Fibroblast of skin of back (primary cell): Measurements from ENCODE around the gene SEMA6B.

ENCODE experiments used
- DNase-seq: peaks from one replicate; pipeline ENCODE4 v3.0.0-alpha.2; 2013

SEMA6B gene

DNA sequence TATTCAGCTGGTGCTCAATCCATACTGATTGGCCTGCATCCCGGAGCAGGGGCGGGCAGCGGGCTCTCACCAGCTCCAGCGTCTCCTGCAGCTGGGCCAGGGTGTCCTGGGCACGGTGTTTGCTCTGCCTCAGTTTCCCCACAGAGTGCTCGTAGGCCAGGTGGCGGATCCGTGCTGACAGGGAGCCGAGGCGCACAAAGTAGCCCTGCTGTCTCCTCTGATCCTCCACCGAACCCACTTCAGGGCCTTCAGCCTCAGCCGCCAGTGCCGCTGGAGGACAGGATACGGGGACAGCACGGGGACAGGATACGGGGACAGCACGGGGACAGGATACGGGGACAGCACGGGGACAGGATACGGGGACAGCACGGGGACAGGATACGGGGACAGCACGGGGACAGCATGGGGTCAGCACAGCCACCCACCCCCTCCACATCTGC is 33.9 kb downstream of the SEMA6B start:
- DNase-seq = no peak

DNA sequence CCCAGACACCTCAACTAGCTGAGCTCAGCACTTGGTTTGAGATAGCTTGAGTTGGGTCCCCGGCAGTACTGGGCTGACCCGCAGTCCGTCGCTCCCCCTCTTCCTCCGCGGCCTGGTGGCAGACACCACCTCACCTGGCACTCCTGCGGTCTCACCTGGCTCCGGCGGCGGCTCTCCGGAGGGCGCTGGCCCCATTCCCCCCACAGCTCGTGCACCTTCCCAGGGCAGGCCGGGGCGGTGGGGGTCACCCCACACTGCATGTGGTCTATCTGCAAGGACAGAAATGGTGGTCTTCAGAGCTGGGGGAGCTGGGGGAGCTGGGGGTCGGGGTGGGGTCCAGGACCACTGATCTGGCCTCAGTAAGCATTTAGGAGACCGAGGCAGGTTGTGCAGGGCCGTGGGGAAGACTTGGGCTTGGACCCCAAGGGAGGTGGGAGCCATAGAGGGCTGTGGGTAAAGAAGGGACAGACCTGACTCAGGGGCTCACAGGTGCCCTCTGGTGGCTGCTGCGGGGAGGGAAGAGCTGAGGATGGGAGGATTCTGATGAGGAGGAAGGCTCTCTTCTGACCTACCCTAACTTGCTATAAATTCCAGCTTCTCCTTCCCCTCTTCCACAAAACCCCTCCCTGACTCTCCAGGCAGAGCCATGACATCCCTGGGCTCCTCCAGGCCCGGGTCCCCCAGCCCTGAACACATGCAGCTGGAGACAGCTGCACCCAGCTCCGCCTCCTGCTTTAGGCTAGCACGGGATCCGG is 34.5 kb downstream of the SEMA6B start:
- peak; percentile 40 for DNase-seq

- peak; percentile 18 for DNase-seq
These were observed 36.0 kb downstream of the SEMA6B start for GRCh38 chr19:4523306-4524110.

DNA sequence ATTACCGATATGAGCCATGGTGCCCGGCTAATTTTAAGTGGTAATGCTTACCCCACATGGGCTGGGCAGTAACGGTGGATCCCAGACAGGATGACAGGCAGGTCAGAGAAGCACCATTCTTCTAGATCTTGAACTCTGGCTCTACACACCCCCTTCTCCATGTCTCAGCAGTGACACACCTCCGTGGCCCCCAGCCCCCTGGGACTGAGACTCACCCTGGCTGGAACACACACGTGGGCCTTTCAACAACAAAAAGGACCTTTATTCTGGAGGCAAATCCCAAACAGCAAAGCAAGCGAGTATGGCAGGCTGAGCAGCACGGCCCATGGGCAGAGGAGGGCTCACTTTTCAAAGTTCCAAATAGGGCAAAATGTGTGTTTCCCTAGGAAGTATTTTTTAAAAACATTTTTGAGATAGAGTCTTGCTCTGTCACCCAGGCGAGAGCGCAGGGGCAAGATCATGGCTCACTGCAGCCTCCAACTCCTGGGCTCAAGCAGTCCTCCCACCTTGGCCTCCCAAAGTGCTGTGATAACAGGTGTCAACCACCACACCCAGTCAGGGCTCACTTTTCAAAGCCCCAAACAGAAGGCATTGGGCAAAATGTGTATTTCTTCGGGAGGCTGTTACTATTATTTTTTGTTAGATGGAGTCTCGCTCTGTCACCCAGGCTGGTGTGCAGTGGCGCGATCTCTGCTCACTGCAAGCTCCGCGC is 37.0 kb downstream of the SEMA6B start:
- no peak for DNase-seq

- no peak for DNase-seq
These were observed 37.6 kb downstream of the SEMA6B start for GRCh38 chr19:4521888-4522242.

GRCh38 chr19:4521170-4521887 is 38.2 kb downstream of the SEMA6B start:
- DNase-seq = peak; percentile 17

DNA sequence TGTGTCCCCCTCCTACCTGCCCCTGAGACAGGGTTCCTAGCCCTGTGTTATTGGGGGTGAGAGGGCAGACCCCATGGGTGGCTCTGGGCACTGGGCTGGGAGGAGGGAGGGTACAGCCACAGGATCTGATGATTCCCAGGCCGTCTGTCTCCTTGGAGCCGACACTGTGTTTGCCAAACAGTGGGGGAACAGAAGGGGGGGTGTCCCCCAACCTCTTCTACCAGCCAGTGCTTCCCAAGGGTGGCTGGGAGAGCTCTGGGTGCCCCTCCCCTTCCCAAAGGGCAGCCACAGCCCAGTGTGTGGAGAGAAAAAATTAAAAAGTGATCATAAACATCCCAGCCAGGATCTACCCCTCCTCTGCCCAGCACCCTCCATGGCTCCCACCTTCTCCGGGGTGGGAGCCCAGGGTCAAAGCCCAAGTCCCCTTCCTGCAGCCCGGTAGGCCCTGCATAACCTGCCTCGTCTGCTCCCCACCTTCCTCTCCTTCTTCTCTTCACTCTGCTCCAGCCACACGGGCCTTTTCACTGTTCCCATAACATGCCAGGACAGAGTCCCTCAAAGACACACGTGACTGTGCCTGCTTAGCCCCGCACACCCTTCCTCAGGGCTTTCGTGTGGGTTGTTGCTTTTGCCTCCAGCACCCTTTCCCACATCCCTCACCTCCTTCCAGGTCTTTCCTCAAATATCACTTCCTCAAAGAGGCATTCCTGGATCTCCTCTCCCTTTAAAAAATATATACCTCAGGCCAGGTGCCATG is 39.8 kb downstream of the SEMA6B start:
- no peak for DNase-seq

GRCh38 chr19:4519172-4519496 is 40.4 kb downstream of the SEMA6B start:
- no peak for DNase-seq

DNA sequence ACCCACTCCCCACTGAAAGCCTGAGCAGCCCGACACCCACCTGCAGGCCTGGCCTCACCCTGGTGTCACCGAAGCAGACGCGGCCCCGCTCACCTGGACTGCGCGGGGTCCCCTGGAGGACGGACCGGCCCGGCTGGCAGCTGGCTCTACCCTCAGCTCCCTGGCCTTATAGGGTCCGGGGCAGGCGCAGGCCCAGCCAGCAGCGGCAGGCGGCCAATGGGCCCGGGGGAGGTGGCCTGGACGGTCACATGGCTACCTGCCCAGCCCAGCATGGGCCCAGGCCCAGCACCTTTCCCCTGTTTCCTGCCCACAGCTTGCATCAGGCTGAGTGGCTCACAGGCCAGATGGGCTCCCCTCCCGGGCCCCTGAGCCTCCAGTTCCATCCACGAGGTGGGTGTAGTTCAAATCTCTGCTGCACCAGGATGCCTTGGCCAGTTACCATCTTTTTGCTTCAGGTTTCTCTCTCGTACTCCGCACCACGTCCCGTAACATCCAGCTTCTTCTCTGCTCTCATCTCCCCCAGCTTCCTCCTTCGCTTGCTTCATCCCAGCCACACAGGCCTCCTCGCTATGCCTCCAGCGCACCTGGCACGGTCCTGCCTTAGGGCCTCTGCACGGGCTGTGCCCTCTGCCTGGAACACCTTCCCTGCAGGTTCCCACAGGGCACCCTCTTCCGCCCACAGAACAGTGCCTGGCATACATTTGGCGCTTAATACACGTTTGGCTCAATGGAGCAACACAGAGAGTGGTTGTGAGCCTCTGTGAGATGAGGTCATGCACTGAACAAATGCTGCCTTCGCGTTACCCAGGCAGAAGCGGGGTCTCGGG is 40.9 kb downstream of the SEMA6B start, which contains the start of gene PLIN4:
TSS of gene PLIN4 (minus strand) at position 142 of the 827 bp plus-strand sequence. CDS start 214 bp downstream, outside the sequence.
- no peak for DNase-seq

- no peak for DNase-seq
These were observed 41.9 kb downstream of the SEMA6B start for GRCh38 chr19:4517451-4518057.

- no peak for DNase-seq
These were observed 42.6 kb downstream of the SEMA6B start for GRCh38 chr19:4516939-4517300.

GRCh38 chr19:4516199-4516938 is 43.1 kb downstream of the SEMA6B start:
- no peak for DNase-seq

DNA sequence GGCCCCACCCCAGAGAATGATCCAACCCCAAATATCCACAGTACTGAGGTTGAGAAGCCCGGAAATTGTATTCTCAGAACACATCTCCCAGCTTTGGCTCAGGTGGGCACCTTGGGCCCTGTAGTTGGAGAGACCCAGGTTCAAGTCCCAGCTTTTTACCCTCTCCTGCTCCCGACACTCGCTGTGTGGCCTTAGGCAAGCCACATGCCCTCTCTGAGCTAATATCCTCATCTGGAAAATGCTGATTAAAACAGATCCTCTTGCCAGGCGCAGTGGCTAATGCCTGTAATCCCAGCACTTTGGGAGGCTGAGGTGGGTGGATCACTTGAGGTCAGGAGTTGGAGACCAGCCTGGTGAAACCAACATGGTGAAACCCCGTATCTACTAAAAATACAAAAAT is 43.8 kb downstream of the SEMA6B start:
- DNase-seq = no peak

DNA sequence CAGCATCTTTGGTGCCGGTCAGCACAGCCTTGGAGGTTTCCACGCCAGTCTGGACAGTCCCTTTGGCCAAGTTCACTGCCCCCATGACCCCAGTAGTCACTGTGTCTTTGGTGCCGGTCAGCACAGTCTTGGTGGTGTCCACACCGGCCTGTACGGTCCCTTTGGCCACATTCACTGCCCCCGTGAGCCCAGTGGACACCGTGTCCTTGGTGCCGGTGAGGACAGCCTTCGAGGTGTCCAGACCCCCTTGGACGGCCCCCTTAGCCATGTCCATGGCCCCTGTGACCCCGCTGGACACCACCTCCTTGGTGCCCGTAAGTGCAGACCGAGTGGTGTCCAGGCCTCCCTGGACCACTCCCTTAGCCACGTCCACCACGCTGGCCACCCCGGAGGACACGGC is 46.2 kb downstream of the SEMA6B start:
- DNase-seq = no peak

DNA sequence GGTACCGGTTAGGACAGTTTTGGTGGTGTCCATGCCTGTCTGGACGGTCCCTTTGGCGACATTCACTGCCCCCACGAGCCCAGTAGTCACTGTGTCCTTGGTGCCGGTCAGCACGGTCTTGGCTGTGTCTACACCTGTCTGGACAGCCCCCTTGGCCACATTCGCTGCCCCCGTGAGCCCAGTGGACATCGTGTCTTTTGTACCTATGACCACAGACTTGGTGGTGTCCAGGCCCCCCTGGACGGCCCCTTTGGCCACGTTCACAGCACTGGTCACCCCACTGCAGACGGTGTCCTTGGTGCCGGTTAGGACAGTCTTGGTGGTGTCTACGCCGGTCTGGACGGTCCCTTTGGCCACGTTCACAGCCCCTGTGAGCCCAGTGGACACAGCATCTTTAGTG is 47.4 kb downstream of the SEMA6B start:
- no peak for DNase-seq

GRCh38 chr19:4511300-4512054 is 48.0 kb downstream of the SEMA6B start:
- no peak for DNase-seq

- no peak for DNase-seq
These were observed 48.8 kb downstream of the SEMA6B start for GRCh38 chr19:4510435-4511255.

DNA sequence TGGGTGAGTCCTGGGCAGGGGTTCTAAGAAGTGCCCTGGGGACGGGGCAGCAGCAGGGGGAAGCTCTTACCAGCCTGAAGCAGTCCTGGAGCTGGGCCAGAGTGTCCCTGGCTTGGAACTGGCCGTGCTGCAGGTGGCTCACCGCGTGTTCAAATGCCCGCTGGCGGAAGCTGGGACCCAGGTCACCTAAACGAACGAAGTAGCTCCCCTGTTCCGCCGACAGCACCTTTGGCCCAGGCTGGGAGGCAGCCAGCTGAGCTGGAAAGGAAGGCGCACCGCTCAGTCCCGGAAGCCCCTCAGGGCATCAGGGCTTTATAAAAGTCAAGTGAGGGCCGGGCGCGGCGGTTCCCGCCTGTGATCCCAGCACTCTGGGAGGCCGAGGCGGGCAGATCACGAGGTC is 50.8 kb downstream of the SEMA6B start:
- DNase-seq = no peak
